GM12878 (cell line): Measurements from ENCODE around the gene ELK3. TPM values are rescaled to one million over a fixed set of nuclear protein-coding genes. Genes with fewer than 3 reads are reported as not detected.

Experiments
- ATAC-seq: fragments of 200-7000 bp; cut with Tn5 transposase; 3 replicates; pipeline ENCODE4 v1.9.1; 2020; ENCODE audit warnings: mild to moderate bottlenecking, moderate library complexity
- BruUV-seq: library from RNA; stranded (reverse); fragments of 400-500 nt; replicated peaks from 2 replicates; lab custom pipeline; 2021; lab: Mats Ljungman, UMichigan
- CTCF ChIA-PET: fragments of 300-600 bp; sonication (Branson Sonifier 250); formaldehyde crosslinking; extraction: SDS; loops from one replicate; lab custom pipeline; 2021; ENCODE audit warnings: inconsistent platforms; lab: Yijun Ruan, JAX
- POLR2A ChIA-PET: fragments of 350-600 bp; formaldehyde crosslinking; extraction: SDS; loops from one replicate; lab custom pipeline; 2021; ENCODE audit warnings: inconsistent platforms; lab: Charles Lee
- RAD21 ChIA-PET: fragments of 300-600 bp; sonication (Branson Sonifier 250); formaldehyde crosslinking; loops from one replicate; lab custom pipeline; 2023; ENCODE audit warnings: antibody characterized with exemption; ENCODE audit not compliant: unreplicated experiment; lab: Charles Lee
- SMC1A ChIA-PET: fragments of 300-600 bp; sonication (Branson Sonifier 250); formaldehyde crosslinking; loops from one replicate; lab custom pipeline; 2023; ENCODE audit not compliant: unreplicated experiment, uncharacterized antibody; lab: Charles Lee
- DNase-seq: peaks from one replicate; pipeline ENCODE4 v3.0.0-alpha.2; 2011; ENCODE audit warnings: low read depth, low spot score
- FAIRE-seq: peaks from 3 replicates; lab custom pipeline; 2011; peaks lifted over from hg19 to GRCh38; lab: Jason Lieb, UNC
- H2AFZ ChIP-seq: 2 replicates; pipeline ENCODE4 v1.6.0; 2011; ENCODE audit warnings: low read depth, low read length, control low read depth; ENCODE audit not compliant: control insufficient read depth
- H3K27ac ChIP-seq: 2 replicates; pipeline ENCODE4 v1.5.1; 2011; ENCODE audit warnings: control low read depth; ENCODE audit not compliant: control insufficient read depth, insufficient read depth
- H3K27me3 ChIP-seq, 2 experiments: replicated peaks in 1 of 2; 2 replicates each; pipeline versions ENCODE4 v1.6.0 to v1.6.1; 2011; ENCODE audit warnings: low read length in 1 of 2; ENCODE audit not compliant: control insufficient read depth in 2 of 2, insufficient read depth in 2 of 2
- H3K36me3 ChIP-seq, 2 experiments: 2 replicates each; pipeline ENCODE4 v1.5.1; 2011; ENCODE audit warnings: low read length in 1 of 2; ENCODE audit not compliant: control insufficient read depth in 2 of 2, insufficient read depth in 2 of 2
- H3K4me1 ChIP-seq: 2 replicates; pipeline ENCODE4 v1.6.1; 2011; ENCODE audit warnings: mild to moderate bottlenecking, low read length, moderate library complexity, mixed read lengths; ENCODE audit not compliant: control insufficient read depth, insufficient read depth
- H3K4me2 ChIP-seq: 2 replicates; pipeline ENCODE4 v1.6.0; 2011; ENCODE audit warnings: control low read depth; ENCODE audit not compliant: control insufficient read depth, insufficient read depth
- H3K4me3 ChIP-seq: fragments of 200-600 bp; sonication (generic); 2 replicates; pipeline ENCODE4 v1.5.1; 2016
- H3K79me2 ChIP-seq: 2 replicates; pipeline ENCODE4 v1.6.0; 2011; ENCODE audit warnings: low read length; ENCODE audit not compliant: control insufficient read depth, insufficient read depth
- H3K9ac ChIP-seq: 2 replicates; pipeline ENCODE4 v1.8.0; 2011; ENCODE audit warnings: low read length, control low read depth, mixed read lengths; ENCODE audit not compliant: control insufficient read depth, insufficient read depth
- H3K9me3 ChIP-seq: replicated peaks from 3 replicates; pipeline ENCODE4 v1.5.1; 2011; ENCODE audit warnings: mild to moderate bottlenecking, low read length; ENCODE audit not compliant: control insufficient read depth, insufficient read depth
- H4K20me1 ChIP-seq: 2 replicates; pipeline ENCODE4 v1.6.0; 2011; ENCODE audit not compliant: control insufficient read depth, insufficient read depth
- BRCA1 ChIP-seq: IDR thresholded peaks from 2 replicates; pipeline ENCODE4 v1.6.1; 2011; ENCODE audit warnings: low read depth, low read length, improper control_type of control experiment
- CBFB ChIP-seq: IDR thresholded peaks from 2 replicates; pipeline ENCODE4 v1.6.1; 2016; ENCODE audit warnings: antibody characterized with exemption, low read depth
- CEBPB ChIP-seq, 2 experiments: fragments of 150-350 bp in 1 of 2; IDR thresholded peaks; 2 replicates each; pipeline ENCODE4 v1.6.1; 2012 to 2014; ENCODE audit warnings: low read depth in 2 of 2, low read length in 2 of 2, borderline replicate concordance in 1 of 2, inconsistent platforms in 1 of 2
- EGR1 ChIP-seq, 2 experiments: IDR thresholded peaks; 1 replicate in 1 of 2; 2 replicates in 1 of 2; pipeline ENCODE4 v1.6.1; 2011 to 2012; ENCODE audit warnings: low read depth in 2 of 2, low read length in 2 of 2, borderline replicate concordance in 1 of 2, mild to moderate bottlenecking in 1 of 2, moderate library complexity in 1 of 2
- LARP7 ChIP-seq: fragments of 450-650 bp; IDR thresholded peaks from 2 replicates; pipeline ENCODE4 v1.6.1; 2017; ENCODE audit warnings: mild to moderate bottlenecking
- SMARCA5 ChIP-seq: fragments of 450-650 bp; IDR thresholded peaks from 2 replicates; pipeline ENCODE4 v1.6.1; 2017; ENCODE audit warnings: mild to moderate bottlenecking
- YY1 ChIP-seq: IDR thresholded peaks from 2 replicates; pipeline ENCODE4 v1.6.1; 2011; ENCODE audit warnings: low read depth, mild to moderate bottlenecking, low read length
- ZBED1 ChIP-seq: IDR thresholded peaks from 2 replicates; pipeline ENCODE4 v1.6.1; 2016; ENCODE audit warnings: borderline replicate concordance
- WGBS: methylation state at CpG from one replicate; pipeline ENCODE4 v1.1.6; 2016; ENCODE audit warnings: low lambda C conversion rate; ENCODE audit not compliant: insufficient replicate concordance, insufficient coverage; ENCODE audit errors: missing lambda C conversion rate; 5-methylcytosine and 5-hydroxymethylcytosine counted together
- in situ Hi-C: fragments of 300-500 bp; cut with MboI; formaldehyde crosslinking; loops from 9 replicates; pipeline ENCODE4 v1.14.3; 2018; ENCODE audit warnings: mixed read lengths
- intact Hi-C: fragments of 100-400 bp; cut with micrococcal nuclease; formaldehyde crosslinking; loops from one replicate; pipeline ENCODE4 v1.14.2; 2022; ENCODE audit not compliant: unreplicated experiment
- polyA plus RNA-seq, 11 experiments: library from polyadenylated mRNA; depleted of rRNA in 4 of 11; unstranded in 6 of 11; stranded (reverse) in 5 of 11; fragments of >200 nt; fragmentation: Nextera tagmentation in 4 of 11; fragmentation: Illumina TruSeq in 1 of 11; extraction: Ambion mirVana in 4 of 11; extraction: Trizol in 1 of 11; gene quantifications; 1 replicate in 1 of 11; 2 replicates in 10 of 11; pipeline versions ENCODE4 v1.2.1 to v1.2.3, GENCODE V29; 2011 to 2016; ENCODE audit warnings: inconsistent platforms in 2 of 11, missing spikeins in 2 of 11, low read depth in 1 of 11
- total RNA-seq, 4 experiments: library from RNA; depleted of rRNA in 3 of 4; stranded (reverse); fragments of >200 nt in 3 of 4; fragmentation: Illumina TruSeq in 1 of 4; extraction: Trizol in 1 of 4; gene quantifications; 2 replicates each; pipeline versions ENCODE4 v1.2.1 to v1.2.3, GENCODE V29; 2013 to 2021
- TF ChIP-seq, protein P1 (sequence below): IDR thresholded peaks from 2 replicates; pipeline ENCODE4 v1.6.1; 2011; ENCODE audit warnings: borderline replicate concordance, low read depth, mild to moderate bottlenecking, moderate library complexity, low read length; ENCODE audit not compliant: insufficient read depth, poor library complexity, severe bottlenecking
- TF ChIP-seq, protein P2 (sequence below): fragments of 450-650 bp; IDR thresholded peaks from 2 replicates; pipeline ENCODE4 v1.6.1; 2017; ENCODE audit warnings: mild to moderate bottlenecking, moderate library complexity

Gene ELK3
- total and polyA plus RNA-seq, 10 of the 15 experiments (the other 5 are each of a cell fraction or from before 2014, with no cell fraction given), result 0.37 to 4.8 (median 0.88) TPM

DNA sequence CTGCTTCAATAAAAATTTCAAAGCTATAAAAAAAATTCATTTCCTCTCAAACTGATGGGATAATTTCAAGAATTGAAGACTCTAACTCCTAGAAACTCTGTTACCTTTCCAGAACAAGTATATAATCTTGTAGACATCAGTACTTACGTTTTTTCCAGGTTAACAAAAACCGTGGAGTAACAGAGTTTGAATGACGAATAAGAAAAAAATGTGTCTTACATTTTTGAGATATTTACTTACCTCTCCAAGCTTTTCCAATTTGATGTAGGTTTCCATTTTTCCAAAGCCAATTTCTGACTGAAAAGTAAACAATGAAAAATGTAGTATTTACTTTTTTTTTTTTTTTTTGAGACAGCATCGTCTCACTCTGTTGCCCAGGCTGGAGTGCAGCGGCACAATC lies 105.9 kb downstream of the ELK3 start:
- BruUV-seq, result no TSS peak
- H4K20me1 ChIP-seq, result no peaks in the 10 kb centered on the region
- TF ChIP-seq, protein P1, sequence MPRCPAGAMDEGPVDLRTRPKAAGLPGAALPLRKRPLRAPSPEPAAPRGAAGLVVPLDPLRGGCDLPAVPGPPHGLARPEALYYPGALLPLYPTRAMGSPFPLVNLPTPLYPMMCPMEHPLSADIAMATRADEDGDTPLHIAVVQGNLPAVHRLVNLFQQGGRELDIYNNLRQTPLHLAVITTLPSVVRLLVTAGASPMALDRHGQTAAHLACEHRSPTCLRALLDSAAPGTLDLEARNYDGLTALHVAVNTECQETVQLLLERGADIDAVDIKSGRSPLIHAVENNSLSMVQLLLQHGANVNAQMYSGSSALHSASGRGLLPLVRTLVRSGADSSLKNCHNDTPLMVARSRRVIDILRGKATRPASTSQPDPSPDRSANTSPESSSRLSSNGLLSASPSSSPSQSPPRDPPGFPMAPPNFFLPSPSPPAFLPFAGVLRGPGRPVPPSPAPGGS, result no peak
- TF ChIP-seq CEBPB (IDR thresholded peaks at IDR 0.05; ENCODE audit: borderline replicate concordance in 1 of 2, low read depth in 2 of 2, low read length in 2 of 2) (no peak), CBFB (no peak), LARP7 (no peak), EGR1 (IDR thresholded peaks at IDR 0.05; ENCODE audit: borderline replicate concordance in 1 of 2, low read depth in 2 of 2, low read length in 2 of 2) (no peak), YY1 (no peak), SMARCA5 (no peak), BRCA1 (no peak), ZBED1 (no peak)
- TF ChIP-seq, protein P2, sequence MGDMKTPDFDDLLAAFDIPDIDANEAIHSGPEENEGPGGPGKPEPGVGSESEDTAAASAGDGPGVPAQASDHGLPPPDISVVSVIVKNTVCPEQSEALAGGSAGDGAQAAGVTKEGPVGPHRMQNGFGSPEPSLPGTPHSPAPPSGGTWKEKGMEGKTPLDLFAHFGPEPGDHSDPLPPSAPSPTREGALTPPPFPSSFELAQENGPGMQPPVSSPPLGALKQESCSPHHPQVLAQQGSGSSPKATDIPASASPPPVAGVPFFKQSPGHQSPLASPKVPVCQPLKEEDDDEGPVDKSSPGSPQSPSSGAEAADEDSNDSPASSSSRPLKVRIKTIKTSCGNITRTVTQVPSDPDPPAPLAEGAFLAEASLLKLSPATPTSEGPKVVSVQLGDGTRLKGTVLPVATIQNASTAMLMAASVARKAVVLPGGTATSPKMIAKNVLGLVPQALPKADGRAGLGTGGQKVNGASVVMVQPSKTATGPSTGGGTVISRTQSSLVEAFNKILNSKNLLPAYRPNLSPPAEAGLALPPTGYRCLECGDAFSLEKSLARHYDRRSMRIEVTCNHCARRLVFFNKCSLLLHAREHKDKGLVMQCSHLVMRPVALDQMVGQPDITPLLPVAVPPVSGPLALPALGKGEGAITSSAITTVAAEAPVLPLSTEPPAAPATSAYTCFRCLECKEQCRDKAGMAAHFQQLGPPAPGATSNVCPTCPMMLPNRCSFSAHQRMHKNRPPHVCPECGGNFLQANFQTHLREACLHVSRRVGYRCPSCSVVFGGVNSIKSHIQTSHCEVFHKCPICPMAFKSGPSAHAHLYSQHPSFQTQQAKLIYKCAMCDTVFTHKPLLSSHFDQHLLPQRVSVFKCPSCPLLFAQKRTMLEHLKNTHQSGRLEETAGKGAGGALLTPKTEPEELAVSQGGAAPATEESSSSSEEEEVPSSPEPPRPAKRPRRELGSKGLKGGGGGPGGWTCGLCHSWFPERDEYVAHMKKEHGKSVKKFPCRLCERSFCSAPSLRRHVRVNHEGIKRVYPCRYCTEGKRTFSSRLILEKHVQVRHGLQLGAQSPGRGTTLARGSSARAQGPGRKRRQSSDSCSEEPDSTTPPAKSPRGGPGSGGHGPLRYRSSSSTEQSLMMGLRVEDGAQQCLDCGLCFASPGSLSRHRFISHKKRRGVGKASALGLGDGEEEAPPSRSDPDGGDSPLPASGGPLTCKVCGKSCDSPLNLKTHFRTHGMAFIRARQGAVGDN, result no peak
- in situ Hi-C loops (no loop called here), intact Hi-C loops (no loop called here)
- H3K27me3 ChIP-seq, result no peaks in the 10 kb centered on the region
- ChIA-PET POLR2A (interaction anchor here (0.7 kb wide), 1 partner anchor 11 kb away, joined by 4 read pairs; no protein-coding TSS in a partner anchor), CTCF (no interaction called here), SMC1A (interaction anchor here (1.3 kb wide), 1 partner anchor 25 kb away, joined by 3 read pairs; no protein-coding TSS in a partner anchor), RAD21 (no interaction called here)
- FAIRE-seq (no peak), ATAC-seq (no peak), DNase-seq (no peak)
- H3K9ac ChIP-seq, result no peak overlapping the region
- H3K4me1 ChIP-seq, result peaks cover 9% of the 10 kb centered on the region
- H2AFZ ChIP-seq, result no peak overlapping the region
- H3K9me3 ChIP-seq, result no peaks in the 10 kb centered on the region
- no peak overlapping the region for H3K4me3 ChIP-seq
- H3K27ac ChIP-seq, result no peak overlapping the region
- 100% methylated on average over 4 of the region's 5 CpGs for WGBS
- H3K79me2 ChIP-seq, result no peaks in the 10 kb centered on the region; the same call in 1 of the 2 replicates
- H3K36me3 ChIP-seq, result peaks cover 0 to 14% of the 10 kb centered on the region in 2 experiments; a peak in 1 of 4 replicates
- H3K4me2 ChIP-seq, result no peak overlapping the region
